K562 (cell line): Measurements from ENCODE around the gene LGALS8. TPM values are rescaled to one million over a fixed set of nuclear protein-coding genes. Genes with fewer than 3 reads are reported as not detected.

Source experiments
- ATAC-seq: fragments of 200-7000 bp; cut with Tn5 transposase; 3 replicates; pipeline ENCODE4 v1.9.1; 2020; ENCODE audit warnings: moderate library complexity
- BruUV-seq: library from RNA; stranded (reverse); fragments of 400-500 nt; replicated peaks from 2 replicates; lab custom pipeline; 2021; lab: Mats Ljungman, UMichigan
- CTCF ChIA-PET: fragments of 300-600 bp; formaldehyde crosslinking; extraction: SDS; loops from one replicate; lab custom pipeline; 2021; ENCODE audit warnings: low intra/inter-chr PET ratio; lab: Yijun Ruan, JAX
- POLR2A ChIA-PET: fragments of 300-600, 350-650 bp; sonication (Branson Sonifier 250); formaldehyde crosslinking; extraction: SDS; loops from one replicate; lab custom pipeline; 2021; ENCODE audit warnings: antibody characterized with exemption, inconsistent platforms; lab: Yijun Ruan, JAX
- DNase-seq, 4 experiments: peaks; one replicate each; pipeline versions ENCODE4 v3.0.0 to v3.0.0-alpha.2; 2011 to 2018; ENCODE audit warnings: low spot score in 3 of 4, mixed read lengths in 3 of 4; ENCODE audit errors: extremely low read depth in 1 of 4
- FAIRE-seq: peaks from 2 replicates; lab custom pipeline; 2011; peaks lifted over from hg19 to GRCh38; lab: Jason Lieb, UNC
- H2AFZ ChIP-seq: 2 replicates; pipeline ENCODE4 v1.6.0; 2011; ENCODE audit warnings: low read depth, low read length, control low read depth, inconsistent platforms
- H3K27ac ChIP-seq: fragments of 200-600 bp; 3 replicates; pipeline ENCODE4 v1.8.0; 2011; ENCODE audit warnings: low read depth, mild to moderate bottlenecking, control low read depth, inconsistent platforms, low read length, moderate library complexity, mixed read lengths; ENCODE audit errors: extremely low read depth
- H3K27me3 ChIP-seq, 2 experiments: fragments of 300-600 bp in 1 of 2; 2 replicates in 1 of 2; 3 replicates in 1 of 2; pipeline versions ENCODE4 v1.6.0 to v1.8.0; 2011; ENCODE audit warnings: inconsistent platforms in 2 of 2, low read length in 2 of 2, mild to moderate bottlenecking in 1 of 2, mixed read lengths in 1 of 2, moderate library complexity in 1 of 2; ENCODE audit not compliant: control insufficient read depth in 2 of 2, insufficient read depth in 2 of 2
- H3K36me3 ChIP-seq: fragments of 300-600 bp; 3 replicates; pipeline ENCODE4 v1.8.0; 2011; ENCODE audit warnings: mild to moderate bottlenecking, low read length, inconsistent platforms; ENCODE audit not compliant: control insufficient read depth, insufficient read depth
- H3K4me1 ChIP-seq, 2 experiments: fragments of 200-600 bp in 1 of 2; replicated peaks in 1 of 2; 2 replicates in 1 of 2; 3 replicates in 1 of 2; pipeline versions ENCODE4 v1.5.1 to v1.8.0; 2011; ENCODE audit warnings: inconsistent platforms in 2 of 2, low read length in 2 of 2, mild to moderate bottlenecking in 1 of 2, mixed read lengths in 1 of 2, moderate library complexity in 1 of 2; ENCODE audit not compliant: control insufficient read depth in 2 of 2, insufficient read depth in 2 of 2
- H3K4me2 ChIP-seq: 2 replicates; pipeline ENCODE4 v1.6.1; 2011; ENCODE audit warnings: low read length, control low read depth, inconsistent platforms, mixed read lengths; ENCODE audit not compliant: insufficient read depth
- H3K4me3 ChIP-seq: fragments of 200-600 bp; sonication (generic), shearing (Covaris generic); 2 replicates; pipeline ENCODE4 v1.5.1; 2016; ENCODE audit warnings: control low read depth, inconsistent platforms
- H3K79me2 ChIP-seq: fragments of 200-600 bp; 3 replicates; pipeline ENCODE4 v1.8.0; 2011; ENCODE audit warnings: low read length, inconsistent platforms; ENCODE audit not compliant: control insufficient read depth, insufficient read depth
- H3K9ac ChIP-seq, 2 experiments: 2 replicates each; pipeline versions ENCODE4 v1.6.0 to v1.6.1; 2011; ENCODE audit warnings: low read depth in 2 of 2, low read length in 2 of 2, control low read depth in 1 of 2, inconsistent platforms in 1 of 2, mild to moderate bottlenecking in 1 of 2, mixed read lengths in 1 of 2; ENCODE audit not compliant: insufficient read depth in 1 of 2
- H3K9me1 ChIP-seq: one replicate; pipeline ENCODE4 v1.6.0; 2011; ENCODE audit warnings: inconsistent platforms, mild to moderate bottlenecking, low read length, moderate library complexity; ENCODE audit not compliant: control insufficient read depth, insufficient read depth
- H3K9me3 ChIP-seq: replicated peaks from 2 replicates; pipeline ENCODE4 v1.5.1; 2011; ENCODE audit warnings: low read depth, low read length, inconsistent platforms; ENCODE audit not compliant: control insufficient read depth, insufficient read depth
- H4K20me1 ChIP-seq: replicated peaks from 2 replicates; pipeline ENCODE4 v1.6.1; 2011; ENCODE audit warnings: low read length, inconsistent platforms, mixed read lengths; ENCODE audit not compliant: control insufficient read depth, insufficient read depth
- FOXP1 ChIP-seq: sonication (generic); formaldehyde crosslinking; IDR thresholded peaks from 2 replicates; pipeline ENCODE4 v1.8.0; 2022; ENCODE audit warnings: mild to moderate bottlenecking, missing genetic modification reagents
- GABPA ChIP-seq: fragments of 200-800 bp; sonication (Bioruptor generic); conservative IDR thresholded peaks from 2 replicates; pipeline ENCODE4 v1.6.1; 2016; ENCODE audit warnings: low read depth, missing genetic modification characterization, missing compliant biosample characterization
- HDAC2 ChIP-seq: fragments of 450-650 bp; IDR thresholded peaks from 2 replicates; pipeline ENCODE4 v1.6.1; 2016; ENCODE audit warnings: mild to moderate bottlenecking
- ILF3 ChIP-seq: fragments of 450-650 bp; IDR thresholded peaks from 2 replicates; pipeline ENCODE4 v1.6.1; 2018; ENCODE audit warnings: antibody characterized with exemption, mild to moderate bottlenecking, moderate library complexity, borderline replicate concordance
- ILK ChIP-seq: fragments of 450-650 bp; IDR thresholded peaks from 2 replicates; pipeline ENCODE4 v1.6.1; 2016; ENCODE audit warnings: missing genetic modification characterization, low read depth, mild to moderate bottlenecking, missing compliant biosample characterization, moderate library complexity, borderline replicate concordance
- NONO ChIP-seq, 2 experiments: fragments of 200-400 bp in 1 of 2; fragments of 450-650 bp in 1 of 2; formaldehyde crosslinking in 1 of 2; IDR thresholded peaks; 2 replicates each; pipeline ENCODE4 v1.6.1; 2017; ENCODE audit warnings: low read depth in 2 of 2, mild to moderate bottlenecking in 2 of 2, moderate library complexity in 2 of 2, low read length in 1 of 2
- NR2C2 ChIP-seq, 2 experiments: fragments of 200-800 bp in 1 of 2; sonication (Bioruptor generic) in 1 of 2; sonication (generic) in 1 of 2; formaldehyde crosslinking in 1 of 2; IDR thresholded peaks; 2 replicates each; pipeline versions ENCODE4 v1.6.1 to v1.8.0; 2016 to 2022; ENCODE audit warnings: mild to moderate bottlenecking in 1 of 2, missing compliant biosample characterization in 1 of 2, missing genetic modification characterization in 1 of 2, missing genetic modification reagents in 1 of 2
- STAG1 ChIP-seq: sonication (generic); formaldehyde crosslinking; IDR thresholded peaks from 2 replicates; pipeline ENCODE4 v1.5.0; 2020; ENCODE audit warnings: missing genetic modification reagents, borderline replicate concordance
- TFAM ChIP-seq: fragments of 250-450 bp; sonication (Bioruptor Pico); conservative IDR thresholded peaks from 2 replicates; pipeline ENCODE4 v1.5.0; 2021; ENCODE audit warnings: mild to moderate bottlenecking, moderate library complexity
- TRIM25 ChIP-seq: fragments of 450-650 bp; IDR thresholded peaks from 2 replicates; pipeline ENCODE4 v1.7.0; 2016; ENCODE audit warnings: borderline replicate concordance
- ZBTB34 ChIP-seq: fragments of 250-450 bp; sonication (Bioruptor Pico); IDR thresholded peaks from 2 replicates; pipeline ENCODE4 v1.8.0; 2021; ENCODE audit warnings: mild to moderate bottlenecking, moderate library complexity
- ZNF263 ChIP-seq: sonication (generic); formaldehyde crosslinking; IDR thresholded peaks from 2 replicates; pipeline ENCODE4 v1.8.0; 2022; ENCODE audit warnings: mild to moderate bottlenecking, missing genetic modification reagents, borderline replicate concordance
- ZNF511 ChIP-seq: sonication (generic); formaldehyde crosslinking; IDR thresholded peaks from 2 replicates; pipeline ENCODE4 v1.8.0; 2022; ENCODE audit warnings: mild to moderate bottlenecking, missing genetic modification reagents
- WGBS: fragments of 100-300 bp; shearing (Covaris generic); methylation state at CpG from one replicate; pipeline ENCODE4 v1.1.6; 2016; ENCODE audit warnings: low coverage, mixed read lengths; ENCODE audit not compliant: insufficient coverage; ENCODE audit errors: missing lambda C conversion rate; 5-methylcytosine and 5-hydroxymethylcytosine counted together
- in situ Hi-C: fragments of 300-500 bp; cut with MboI; formaldehyde crosslinking; loops from 4 replicates; pipeline ENCODE4 v1.15.0; 2018; ENCODE audit warnings: inconsistent platforms, mixed read lengths
- intact Hi-C: fragments of 100-400 bp; cut with micrococcal nuclease; formaldehyde crosslinking; loops from 2 replicates; pipeline ENCODE4 v1.14.2; 2022
- polyA plus RNA-seq, 8 experiments: library from polyadenylated mRNA; depleted of rRNA in 4 of 8; stranded (reverse) in 5 of 8; unstranded in 3 of 8; fragments of >200 nt; fragmentation: Nextera tagmentation in 2 of 8; fragmentation: Illumina TruSeq in 1 of 8; extraction: Ambion mirVana in 2 of 8; extraction: Trizol in 1 of 8; gene quantifications; 2 replicates each; pipeline versions ENCODE4 v1.2.1 to v1.2.3, GENCODE V29; 2011 to 2014; ENCODE audit warnings: inconsistent platforms in 1 of 8, missing spikeins in 1 of 8
- total RNA-seq, 7 experiments: library from RNA; depleted of rRNA in 6 of 7; stranded (reverse); fragments of >200 nt in 6 of 7; fragmentation: Illumina TruSeq in 2 of 7; extraction: Trizol in 2 of 7; gene quantifications; 2 replicates each; pipeline versions ENCODE4 v1.2.1 to v1.2.3, GENCODE V29; 2011 to 2021; ENCODE audit warnings: low replicate concordance in 1 of 7
- TF ChIP-seq, protein P1 (sequence below): sonication (generic); formaldehyde crosslinking; IDR thresholded peaks from 2 replicates; pipeline ENCODE4 v1.8.1; 2023; ENCODE audit warnings: mild to moderate bottlenecking, missing genetic modification reagents
- TF ChIP-seq, protein P2 (sequence below): fragments of 450-650 bp; formaldehyde crosslinking; IDR thresholded peaks from 2 replicates; pipeline ENCODE4 v1.4.0; 2022; ENCODE audit warnings: mild to moderate bottlenecking, moderate library complexity

The LGALS8 gene
- total and polyA plus RNA-seq, 9 of the 15 experiments (the other 6 are each of a cell fraction or from before 2014, with no cell fraction given) = 57.4 to 87.7 (median 70.3) TPM

GRCh38 chr1:236568285-236568894, 44.6 kb downstream of the LGALS8 start:
- CTCF ChIA-PET = no interaction called here
- no peaks in the 10 kb centered on the region for H3K79me2 ChIP-seq
- no peak overlapping the region for H3K27ac ChIP-seq
- no peak overlapping the region for H3K9ac ChIP-seq
- H4K20me1 ChIP-seq = no peaks in the 10 kb centered on the region
- H3K27me3 ChIP-seq = no peaks in the 10 kb centered on the region
- H3K9me1 ChIP-seq = no peaks in the 10 kb centered on the region
- FAIRE-seq = peak; percentile 6
- POLR2A ChIA-PET = interaction anchor here (0.6 to 1.1 kb wide), 4 partner anchors 9 to 59 kb away, joined by 3 to 4 read pairs (median 3); partner anchors contain the start of gene HEATR1
- H3K36me3 ChIP-seq = peaks cover 98% of the 10 kb centered on the region
- no peaks in the 10 kb centered on the region for H3K9me3 ChIP-seq
- 33% methylated on average over 2 of the region's 2 CpGs for WGBS
- peak; percentile 87 for ATAC-seq
- intact Hi-C loops = no loop called here
- DNase-seq = peak in 1 of 4 experiments; percentile 12
- BruUV-seq = no TSS peak
- peaks cover 0 to 9% of the 10 kb centered on the region in 2 experiments; a peak in 1 of 5 replicates for H3K4me1 ChIP-seq
- no peak overlapping the region for H3K4me2 ChIP-seq
- in situ Hi-C loops = no loop called here
- no peak overlapping the region for H3K4me3 ChIP-seq
- H2AFZ ChIP-seq = no peak overlapping the region
- no peak for TF ChIP-seq ZNF511 (CRISPR knock-in tag)
- no peak for TF ChIP-seq HDAC2
- TF ChIP-seq GABPA (tag) = peak; percentile 19; the same call in 1 of the 2 replicates
- no peak for TF ChIP-seq FOXP1 (CRISPR knock-in tag)
- TF ChIP-seq, protein P1, sequence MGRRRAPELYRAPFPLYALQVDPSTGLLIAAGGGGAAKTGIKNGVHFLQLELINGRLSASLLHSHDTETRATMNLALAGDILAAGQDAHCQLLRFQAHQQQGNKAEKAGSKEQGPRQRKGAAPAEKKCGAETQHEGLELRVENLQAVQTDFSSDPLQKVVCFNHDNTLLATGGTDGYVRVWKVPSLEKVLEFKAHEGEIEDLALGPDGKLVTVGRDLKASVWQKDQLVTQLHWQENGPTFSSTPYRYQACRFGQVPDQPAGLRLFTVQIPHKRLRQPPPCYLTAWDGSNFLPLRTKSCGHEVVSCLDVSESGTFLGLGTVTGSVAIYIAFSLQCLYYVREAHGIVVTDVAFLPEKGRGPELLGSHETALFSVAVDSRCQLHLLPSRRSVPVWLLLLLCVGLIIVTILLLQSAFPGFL = no peak
- TF ChIP-seq, protein P2, sequence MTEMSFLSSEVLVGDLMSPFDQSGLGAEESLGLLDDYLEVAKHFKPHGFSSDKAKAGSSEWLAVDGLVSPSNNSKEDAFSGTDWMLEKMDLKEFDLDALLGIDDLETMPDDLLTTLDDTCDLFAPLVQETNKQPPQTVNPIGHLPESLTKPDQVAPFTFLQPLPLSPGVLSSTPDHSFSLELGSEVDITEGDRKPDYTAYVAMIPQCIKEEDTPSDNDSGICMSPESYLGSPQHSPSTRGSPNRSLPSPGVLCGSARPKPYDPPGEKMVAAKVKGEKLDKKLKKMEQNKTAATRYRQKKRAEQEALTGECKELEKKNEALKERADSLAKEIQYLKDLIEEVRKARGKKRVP (CRISPR knock-in tag) = peak; percentile 97
- no peak for TF ChIP-seq ILK (tag)
- no peak for TF ChIP-seq TRIM25
- TF ChIP-seq ZBTB34 (CRISPR knock-in tag) = no peak
- TF ChIP-seq NR2C2 (CRISPR knock-in tag; IDR thresholded peaks at IDR 0.05) = no peak
- TF ChIP-seq NR2C2 (tag; IDR thresholded peaks at IDR 0.05) = peak; percentile 31; the same call in 1 of the 2 replicates
- no peak for TF ChIP-seq STAG1 (CRISPR knock-in tag)
- TF ChIP-seq NONO (IDR thresholded peaks at IDR 0.05; ENCODE audit: low read depth in 2 of 2, low read length in 1 of 2) = no peak
- TF ChIP-seq TFAM (CRISPR knock-in tag) = no peak
- no peak for TF ChIP-seq ILF3
- TF ChIP-seq ZNF263 (CRISPR knock-in tag) = no peak
